Coronary artery (tissue), 2 donors: ENCODE data around the gene MRPS34.

Experiments used
- DNase-seq: peaks from one replicate; pipeline ENCODE4 v3.0.0-alpha.2; 2017; ENCODE audit warnings: low spot score
- H3K27ac ChIP-seq, 2 donors: fragments of 200-600 bp; sonication (generic); one replicate each; pipeline ENCODE4 v1.5.1; 2016 to 2019
- H3K4me3 ChIP-seq: fragments of 200-600 bp; sonication (generic); 2 replicates; pipeline ENCODE4 v1.5.1; 2016; ENCODE audit warnings: mild to moderate bottlenecking, moderate library complexity
- TF ChIP-seq, protein P1 (sequence below): fragments of 200-600 bp; sonication (generic); IDR thresholded peaks from one replicate; pipeline ENCODE4 v1.5.1; 2019; ENCODE audit warnings: antibody characterized with exemption

Gene MRPS34

DNA sequence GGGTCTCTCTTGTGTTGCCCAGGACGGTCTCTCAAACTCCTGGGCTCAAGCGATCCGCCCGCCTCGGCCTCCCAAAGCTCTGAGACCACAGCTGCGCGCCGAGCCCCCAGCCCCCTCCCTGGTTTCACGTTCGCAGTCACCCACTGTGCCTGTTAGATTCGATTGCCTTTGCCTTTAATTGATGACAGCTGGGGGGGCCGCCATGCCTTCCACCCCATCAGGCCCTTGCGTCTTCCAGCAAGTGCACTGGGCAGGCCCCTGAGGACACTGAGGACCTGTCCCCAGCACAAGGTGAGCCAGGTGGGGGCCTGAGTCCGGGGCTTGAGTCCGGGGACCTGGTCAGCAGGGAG is 17.3 kb upstream of the MRPS34 start:
- Histone ChIP-seq H3K4me3 (no peak overlapping the region), H3K27ac (no peak overlapping the region)
- TF ChIP-seq, protein P1, sequence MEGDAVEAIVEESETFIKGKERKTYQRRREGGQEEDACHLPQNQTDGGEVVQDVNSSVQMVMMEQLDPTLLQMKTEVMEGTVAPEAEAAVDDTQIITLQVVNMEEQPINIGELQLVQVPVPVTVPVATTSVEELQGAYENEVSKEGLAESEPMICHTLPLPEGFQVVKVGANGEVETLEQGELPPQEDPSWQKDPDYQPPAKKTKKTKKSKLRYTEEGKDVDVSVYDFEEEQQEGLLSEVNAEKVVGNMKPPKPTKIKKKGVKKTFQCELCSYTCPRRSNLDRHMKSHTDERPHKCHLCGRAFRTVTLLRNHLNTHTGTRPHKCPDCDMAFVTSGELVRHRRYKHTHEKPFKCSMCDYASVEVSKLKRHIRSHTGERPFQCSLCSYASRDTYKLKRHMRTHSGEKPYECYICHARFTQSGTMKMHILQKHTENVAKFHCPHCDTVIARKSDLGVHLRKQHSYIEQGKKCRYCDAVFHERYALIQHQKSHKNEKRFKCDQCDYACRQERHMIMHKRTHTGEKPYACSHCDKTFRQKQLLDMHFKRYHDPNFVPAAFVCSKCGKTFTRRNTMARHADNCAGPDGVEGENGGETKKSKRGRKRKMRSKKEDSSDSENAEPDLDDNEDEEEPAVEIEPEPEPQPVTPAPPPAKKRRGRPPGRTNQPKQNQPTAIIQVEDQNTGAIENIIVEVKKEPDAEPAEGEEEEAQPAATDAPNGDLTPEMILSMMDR = no peak
- DNase-seq = no peak

DNA sequence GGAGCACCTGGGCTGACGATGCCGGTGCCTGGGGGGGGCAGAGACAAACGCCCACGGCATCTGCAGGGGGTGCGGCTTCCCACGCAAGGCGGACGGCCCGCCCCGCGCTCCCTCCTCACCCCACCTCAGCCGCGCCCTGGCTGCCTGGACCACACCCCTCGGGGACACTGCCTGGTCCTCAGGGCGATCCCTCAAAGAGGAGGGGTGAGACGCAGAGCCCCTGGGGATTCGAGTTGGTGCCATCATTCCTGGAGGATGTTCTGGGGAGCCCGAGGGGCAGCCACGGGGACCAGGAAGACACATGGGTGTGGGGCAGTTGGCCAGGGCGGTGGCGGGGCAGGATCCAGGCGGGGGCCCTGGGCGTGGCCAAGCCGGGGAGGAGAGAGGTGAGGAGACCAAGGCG is 16.7 kb upstream of the MRPS34 start:
- DNase-seq = no peak
- TF ChIP-seq, protein P1 = no peak
- no peak overlapping the region for H3K4me3 ChIP-seq
- H3K27ac ChIP-seq = no peak overlapping the region

DNA sequence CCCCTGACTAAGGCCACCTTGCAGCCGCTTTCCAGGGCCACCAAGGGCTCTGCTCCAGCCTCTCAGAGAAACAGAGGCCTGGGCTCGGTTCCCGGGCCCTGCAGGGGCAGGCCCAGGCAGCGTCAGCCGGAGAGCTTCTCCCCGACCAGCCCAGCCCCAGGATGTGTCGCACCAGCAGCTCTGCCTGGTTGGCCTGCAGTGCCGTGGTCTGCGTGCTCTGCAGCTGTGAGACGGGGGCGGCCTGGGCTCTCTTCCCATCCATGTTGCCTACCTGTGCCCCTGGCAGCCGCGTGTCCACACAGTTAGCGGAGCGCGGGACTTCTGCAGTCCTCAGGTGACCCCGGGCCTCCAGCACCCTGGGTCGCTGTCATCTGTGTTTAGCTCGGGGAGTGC is 15.8 kb upstream of the MRPS34 start:
- DNase-seq = no peak
- TF ChIP-seq, protein P1 = no peak
- Histone ChIP-seq H3K27ac (no peak overlapping the region), H3K4me3 (no peak overlapping the region)

DNA sequence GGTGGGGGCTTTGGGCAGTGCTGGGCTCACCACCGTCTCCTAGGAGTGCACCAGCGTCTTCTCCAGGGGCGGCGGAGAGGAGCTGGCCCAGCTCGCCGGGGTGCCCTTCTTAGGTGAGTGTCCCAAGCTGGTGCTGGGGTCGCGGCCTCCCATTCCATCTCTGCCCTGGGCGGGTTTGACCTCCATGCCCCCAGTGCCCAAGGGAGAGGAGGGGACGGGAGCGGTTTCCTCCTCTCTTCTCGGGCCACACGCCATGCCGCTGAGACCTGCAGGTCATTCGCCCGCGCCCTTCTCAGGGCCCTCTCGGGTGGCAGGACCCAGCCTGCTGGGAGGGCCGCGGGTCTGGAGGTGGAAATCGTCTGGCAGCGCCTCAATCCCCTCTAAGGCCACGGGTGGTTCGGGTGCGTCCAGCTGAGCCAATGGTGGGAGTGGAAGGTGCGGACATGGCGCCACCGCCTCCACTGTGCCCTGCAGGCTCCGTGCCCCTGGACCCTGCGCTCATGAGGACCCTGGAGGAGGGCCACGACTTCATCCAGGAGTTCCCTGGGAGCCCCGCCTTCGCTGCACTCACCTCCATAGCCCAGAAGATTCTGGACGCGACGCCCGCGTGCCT is 15.3 kb upstream of the MRPS34 start:
- Histone ChIP-seq H3K4me3 (no peak overlapping the region), H3K27ac (no peak overlapping the region)
- TF ChIP-seq, protein P1 = no peak
- DNase-seq = no peak

DNA sequence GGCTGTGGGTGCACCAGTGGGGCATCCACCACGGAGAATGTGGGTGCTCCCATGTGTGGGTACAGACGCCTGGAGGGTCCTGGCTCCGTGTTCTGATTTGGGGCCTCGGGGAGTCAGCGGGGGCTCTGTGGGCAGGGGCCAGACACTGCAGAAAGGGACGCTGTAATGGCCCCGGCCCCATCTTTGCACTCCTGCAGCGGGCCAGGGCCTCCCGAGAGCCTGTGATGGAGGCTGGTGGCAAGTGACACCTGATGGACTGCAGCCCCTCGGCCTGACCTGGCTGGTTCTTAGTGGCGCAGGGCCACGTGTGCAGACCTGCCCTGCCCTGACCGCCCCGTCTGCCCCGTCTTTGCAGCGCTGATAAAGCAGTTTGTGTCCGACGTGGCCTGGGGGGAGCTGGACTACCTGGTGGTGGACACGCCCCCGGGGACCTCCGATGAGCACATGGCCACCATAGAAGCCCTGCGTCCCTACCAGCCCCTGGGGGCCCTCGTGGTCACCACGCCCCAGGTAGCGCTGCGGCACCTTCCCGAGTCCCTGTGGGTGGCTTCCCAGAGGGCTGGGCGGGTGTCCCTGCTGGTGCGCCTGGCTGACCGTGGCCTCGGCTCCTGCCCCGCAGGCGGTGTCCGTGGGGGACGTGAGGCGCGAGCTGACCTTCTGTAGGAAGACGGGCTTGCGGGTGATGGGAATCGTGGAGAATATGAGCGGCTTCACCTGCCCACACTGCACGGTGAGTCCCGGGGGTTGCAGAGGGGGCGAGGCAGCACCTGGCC is 14.6 kb upstream of the MRPS34 start:
- TF ChIP-seq, protein P1 = no peak
- H3K4me3 ChIP-seq = no peak overlapping the region
- DNase-seq = no peak
- no peak overlapping the region for H3K27ac ChIP-seq

DNA sequence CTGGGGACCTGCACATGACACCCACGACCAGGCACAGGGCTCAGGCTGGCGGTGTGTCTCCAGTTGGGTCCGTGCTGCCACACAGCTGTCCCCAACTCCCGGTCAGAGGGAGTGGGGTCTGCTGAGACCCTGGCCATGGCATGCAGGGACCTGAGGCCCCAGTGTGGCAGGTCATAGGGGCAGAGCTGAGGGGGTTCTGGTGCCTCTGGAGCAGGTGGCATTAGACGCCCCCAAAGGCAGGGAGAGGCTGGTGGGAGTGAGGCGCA is 14.1 kb upstream of the MRPS34 start:
- no peak overlapping the region for H3K27ac ChIP-seq
- no peak overlapping the region for H3K4me3 ChIP-seq
- DNase-seq = no peak
- TF ChIP-seq, protein P1 = no peak

DNA sequence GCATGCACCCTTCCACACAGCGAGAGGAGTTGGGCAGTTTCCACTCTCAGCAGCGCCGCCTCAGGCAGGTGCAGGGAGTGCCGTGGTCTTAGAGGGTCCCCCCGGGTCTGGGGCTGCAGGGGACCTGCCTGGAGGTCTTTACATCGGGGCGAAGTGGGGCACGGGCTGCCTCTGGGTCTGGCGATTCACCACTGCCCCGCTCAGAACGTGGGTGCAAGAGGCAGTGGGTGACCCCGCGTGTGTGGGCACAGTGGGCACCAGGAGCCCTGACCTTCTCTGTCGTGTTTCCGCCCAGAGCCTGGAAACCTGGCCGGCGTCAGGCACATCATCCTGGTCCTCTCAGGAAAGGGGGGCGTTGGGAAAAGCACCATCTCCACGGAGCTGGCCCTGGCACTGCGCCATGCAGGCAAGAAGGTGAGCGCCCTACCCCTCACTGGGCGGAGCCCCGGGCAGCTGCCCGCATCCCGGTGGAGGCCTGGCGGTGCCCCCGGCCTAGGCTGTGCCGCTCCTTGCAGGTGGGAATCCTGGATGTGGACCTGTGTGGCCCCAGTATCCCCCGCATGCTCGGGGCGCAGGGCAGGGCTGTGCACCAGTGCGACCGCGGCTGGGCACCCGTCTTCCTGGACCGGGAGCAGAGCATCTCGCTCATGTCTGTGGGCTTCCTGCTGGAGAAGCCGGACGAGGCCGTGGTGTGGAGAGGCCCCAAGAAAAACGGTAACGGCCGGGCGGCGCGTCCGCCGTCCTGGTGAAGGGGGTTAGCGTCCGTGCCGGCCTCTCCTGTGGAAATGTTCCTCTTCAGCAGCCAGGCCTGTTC is 13.5 kb upstream of the MRPS34 start:
- TF ChIP-seq, protein P1 = no peak
- no peak for DNase-seq
- Histone ChIP-seq H3K4me3 (no peak overlapping the region), H3K27ac (no peak overlapping the region)
